ENCODE data around the gene SLC15A3. TPM values are rescaled to one million over a fixed set of nuclear protein-coding genes. Genes with fewer than 3 reads are reported as not detected.

Gene SLC15A3
- total and polyA plus RNA-seq, 2 experiments from 2014 or later, result 14.2 to 15.8 TPM

DNA sequence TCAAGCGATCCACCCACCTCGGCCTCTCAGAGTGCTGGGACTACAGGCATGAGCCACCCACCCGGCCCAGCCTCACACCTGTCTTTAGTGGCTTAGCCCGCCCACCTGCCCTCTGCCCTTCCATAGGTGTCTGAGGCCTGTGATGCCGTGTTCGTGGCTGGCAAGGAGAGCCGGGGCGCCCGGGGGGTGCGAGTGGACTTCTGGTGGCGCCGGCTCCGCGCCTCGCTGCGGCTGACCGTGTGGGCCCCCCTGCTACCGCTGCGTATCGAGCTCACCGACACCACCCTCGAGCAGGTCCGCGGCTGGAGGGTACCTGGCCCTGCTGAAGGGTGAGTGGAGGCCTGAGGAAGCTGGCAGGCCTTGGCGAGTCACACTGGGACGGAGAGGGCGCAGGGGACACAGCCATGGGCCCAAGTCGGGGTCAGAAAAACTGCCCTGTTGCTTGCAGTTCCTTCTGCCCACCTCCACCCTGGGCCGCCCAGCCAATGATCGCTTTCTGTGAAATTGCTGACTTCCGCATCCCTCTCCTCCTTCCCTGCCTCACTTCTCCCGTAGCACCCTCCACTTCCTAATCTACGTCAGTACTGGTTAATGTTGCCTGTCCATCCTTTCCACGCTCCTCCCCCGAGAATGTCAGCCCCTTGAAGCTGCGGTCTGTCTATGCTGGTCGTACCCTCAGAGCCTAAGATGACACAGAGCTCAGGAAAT lies 18.4 kb downstream of the SLC15A3 start:
- no peaks in the 10 kb centered on the region for H3K9me2 ChIP-seq (ENCODE audit: insufficient read depth)
- no peaks in the 10 kb centered on the region for H3K9me3 Mint-ChIP-seq
- H3K36me3 Mint-ChIP-seq (ENCODE audit: low read depth), result peaks cover 42% of the 10 kb centered on the region
- no peak overlapping the region for H2AFZ ChIP-seq
- no peak overlapping the region for H3K4me2 ChIP-seq
- peaks cover 12% of the 10 kb centered on the region; the same call in 2 of the 3 replicates for H3K4me1 Mint-ChIP-seq
- peaks cover 4% of the 10 kb centered on the region; the same call in 1 of the 2 replicates for H4K20me1 ChIP-seq (replicated peaks; ENCODE audit: insufficient read depth)
- no peaks in the 10 kb centered on the region for H3K79me2 ChIP-seq (replicated peaks; ENCODE audit: insufficient read depth)
- no peak for DNase-seq (ENCODE audit: low spot score)
- no peak overlapping the region for H3K4me3 ChIP-seq
- H3K36me3 ChIP-seq (ENCODE audit: insufficient read depth), result 0 out of 2 replicates have a peak, but pooled peaks cover 6% of the 10 kb centered on the region
- H3K27me3 ChIP-seq (ENCODE audit: insufficient read depth), result no peaks in the 10 kb centered on the region
- H3K27me3 Mint-ChIP-seq (ENCODE audit: insufficient read depth, low read depth, poor library complexity), result peaks cover 2% of the 10 kb centered on the region
- H3F3A ChIP-seq (replicated peaks; ENCODE audit: low read depth), result no peaks in the 10 kb centered on the region
- no peak for ATAC-seq
- H3K4me3 Mint-ChIP-seq, result no peak overlapping the region
- no peak overlapping the region for H3K27ac ChIP-seq (ENCODE audit: low read depth)
- H3K27ac Mint-ChIP-seq, result no peak overlapping the region
- TF ChIP-seq, protein P1, sequence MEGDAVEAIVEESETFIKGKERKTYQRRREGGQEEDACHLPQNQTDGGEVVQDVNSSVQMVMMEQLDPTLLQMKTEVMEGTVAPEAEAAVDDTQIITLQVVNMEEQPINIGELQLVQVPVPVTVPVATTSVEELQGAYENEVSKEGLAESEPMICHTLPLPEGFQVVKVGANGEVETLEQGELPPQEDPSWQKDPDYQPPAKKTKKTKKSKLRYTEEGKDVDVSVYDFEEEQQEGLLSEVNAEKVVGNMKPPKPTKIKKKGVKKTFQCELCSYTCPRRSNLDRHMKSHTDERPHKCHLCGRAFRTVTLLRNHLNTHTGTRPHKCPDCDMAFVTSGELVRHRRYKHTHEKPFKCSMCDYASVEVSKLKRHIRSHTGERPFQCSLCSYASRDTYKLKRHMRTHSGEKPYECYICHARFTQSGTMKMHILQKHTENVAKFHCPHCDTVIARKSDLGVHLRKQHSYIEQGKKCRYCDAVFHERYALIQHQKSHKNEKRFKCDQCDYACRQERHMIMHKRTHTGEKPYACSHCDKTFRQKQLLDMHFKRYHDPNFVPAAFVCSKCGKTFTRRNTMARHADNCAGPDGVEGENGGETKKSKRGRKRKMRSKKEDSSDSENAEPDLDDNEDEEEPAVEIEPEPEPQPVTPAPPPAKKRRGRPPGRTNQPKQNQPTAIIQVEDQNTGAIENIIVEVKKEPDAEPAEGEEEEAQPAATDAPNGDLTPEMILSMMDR (conservative IDR thresholded peaks at IDR 0.05; ENCODE audit: low read depth in 2 of 2), result no peak
- no peak for TF ChIP-seq EZH2 (IDR thresholded peaks at IDR 0.05; ENCODE audit: low read depth, unreplicated experiment)
- no peak for TF ChIP-seq JUNB (IDR thresholded peaks at IDR 0.05; ENCODE audit: unreplicated experiment)
- TF ChIP-seq, protein P2, sequence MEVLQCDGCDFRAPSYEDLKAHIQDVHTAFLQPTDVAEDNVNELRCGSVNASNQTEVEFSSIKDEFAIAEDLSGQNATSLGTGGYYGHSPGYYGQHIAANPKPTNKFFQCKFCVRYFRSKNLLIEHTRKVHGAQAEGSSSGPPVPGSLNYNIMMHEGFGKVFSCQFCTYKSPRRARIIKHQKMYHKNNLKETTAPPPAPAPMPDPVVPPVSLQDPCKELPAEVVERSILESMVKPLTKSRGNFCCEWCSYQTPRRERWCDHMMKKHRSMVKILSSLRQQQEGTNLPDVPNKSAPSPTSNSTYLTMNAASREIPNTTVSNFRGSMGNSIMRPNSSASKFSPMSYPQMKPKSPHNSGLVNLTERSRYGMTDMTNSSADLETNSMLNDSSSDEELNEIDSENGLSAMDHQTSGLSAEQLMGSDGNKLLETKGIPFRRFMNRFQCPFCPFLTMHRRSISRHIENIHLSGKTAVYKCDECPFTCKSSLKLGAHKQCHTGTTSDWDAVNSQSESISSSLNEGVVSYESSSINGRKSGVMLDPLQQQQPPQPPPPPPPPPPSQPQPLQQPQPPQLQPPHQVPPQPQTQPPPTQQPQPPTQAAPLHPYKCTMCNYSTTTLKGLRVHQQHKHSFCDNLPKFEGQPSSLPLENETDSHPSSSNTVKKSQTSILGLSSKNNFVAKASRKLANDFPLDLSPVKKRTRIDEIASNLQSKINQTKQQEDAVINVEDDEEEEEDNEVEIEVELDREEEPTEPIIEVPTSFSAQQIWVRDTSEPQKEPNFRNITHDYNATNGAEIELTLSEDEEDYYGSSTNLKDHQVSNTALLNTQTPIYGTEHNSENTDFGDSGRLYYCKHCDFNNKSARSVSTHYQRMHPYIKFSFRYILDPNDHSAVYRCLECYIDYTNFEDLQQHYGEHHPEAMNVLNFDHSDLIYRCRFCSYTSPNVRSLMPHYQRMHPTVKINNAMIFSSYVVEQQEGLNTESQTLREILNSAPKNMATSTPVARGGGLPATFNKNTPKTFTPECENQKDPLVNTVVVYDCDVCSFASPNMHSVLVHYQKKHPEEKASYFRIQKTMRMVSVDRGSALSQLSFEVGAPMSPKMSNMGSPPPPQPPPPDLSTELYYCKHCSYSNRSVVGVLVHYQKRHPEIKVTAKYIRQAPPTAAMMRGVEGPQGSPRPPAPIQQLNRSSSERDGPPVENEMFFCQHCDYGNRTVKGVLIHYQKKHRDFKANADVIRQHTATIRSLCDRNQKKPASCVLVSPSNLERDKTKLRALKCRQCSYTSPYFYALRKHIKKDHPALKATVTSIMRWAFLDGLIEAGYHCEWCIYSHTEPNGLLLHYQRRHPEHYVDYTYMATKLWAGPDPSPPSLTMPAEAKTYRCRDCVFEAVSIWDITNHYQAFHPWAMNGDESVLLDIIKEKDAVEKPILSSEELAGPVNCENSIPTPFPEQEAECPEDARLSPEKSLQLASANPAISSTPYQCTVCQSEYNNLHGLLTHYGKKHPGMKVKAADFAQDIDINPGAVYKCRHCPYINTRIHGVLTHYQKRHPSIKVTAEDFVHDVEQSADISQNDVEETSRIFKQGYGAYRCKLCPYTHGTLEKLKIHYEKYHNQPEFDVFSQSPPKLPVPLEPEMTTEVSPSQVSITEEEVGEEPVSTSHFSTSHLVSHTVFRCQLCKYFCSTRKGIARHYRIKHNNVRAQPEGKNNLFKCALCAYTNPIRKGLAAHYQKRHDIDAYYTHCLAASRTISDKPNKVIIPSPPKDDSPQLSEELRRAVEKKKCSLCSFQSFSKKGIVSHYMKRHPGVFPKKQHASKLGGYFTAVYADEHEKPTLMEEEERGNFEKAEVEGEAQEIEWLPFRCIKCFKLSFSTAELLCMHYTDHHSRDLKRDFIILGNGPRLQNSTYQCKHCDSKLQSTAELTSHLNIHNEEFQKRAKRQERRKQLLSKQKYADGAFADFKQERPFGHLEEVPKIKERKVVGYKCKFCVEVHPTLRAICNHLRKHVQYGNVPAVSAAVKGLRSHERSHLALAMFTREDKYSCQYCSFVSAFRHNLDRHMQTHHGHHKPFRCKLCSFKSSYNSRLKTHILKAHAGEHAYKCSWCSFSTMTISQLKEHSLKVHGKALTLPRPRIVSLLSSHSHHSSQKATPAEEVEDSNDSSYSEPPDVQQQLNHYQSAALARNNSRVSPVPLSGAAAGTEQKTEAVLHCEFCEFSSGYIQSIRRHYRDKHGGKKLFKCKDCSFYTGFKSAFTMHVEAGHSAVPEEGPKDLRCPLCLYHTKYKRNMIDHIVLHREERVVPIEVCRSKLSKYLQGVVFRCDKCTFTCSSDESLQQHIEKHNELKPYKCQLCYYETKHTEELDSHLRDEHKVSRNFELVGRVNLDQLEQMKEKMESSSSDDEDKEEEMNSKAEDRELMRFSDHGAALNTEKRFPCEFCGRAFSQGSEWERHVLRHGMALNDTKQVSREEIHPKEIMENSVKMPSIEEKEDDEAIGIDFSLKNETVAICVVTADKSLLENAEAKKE (CRISPR knock-in tag; IDR thresholded peaks at IDR 0.05), result no peak
- no peak for TF ChIP-seq NANOG (IDR thresholded peaks at IDR 0.05; ENCODE audit: borderline replicate concordance)
- TF ChIP-seq ZNF331 (CRISPR knock-in tag; IDR thresholded peaks at IDR 0.05; ENCODE audit: low read depth), result no peak
- TF ChIP-seq, protein P3, sequence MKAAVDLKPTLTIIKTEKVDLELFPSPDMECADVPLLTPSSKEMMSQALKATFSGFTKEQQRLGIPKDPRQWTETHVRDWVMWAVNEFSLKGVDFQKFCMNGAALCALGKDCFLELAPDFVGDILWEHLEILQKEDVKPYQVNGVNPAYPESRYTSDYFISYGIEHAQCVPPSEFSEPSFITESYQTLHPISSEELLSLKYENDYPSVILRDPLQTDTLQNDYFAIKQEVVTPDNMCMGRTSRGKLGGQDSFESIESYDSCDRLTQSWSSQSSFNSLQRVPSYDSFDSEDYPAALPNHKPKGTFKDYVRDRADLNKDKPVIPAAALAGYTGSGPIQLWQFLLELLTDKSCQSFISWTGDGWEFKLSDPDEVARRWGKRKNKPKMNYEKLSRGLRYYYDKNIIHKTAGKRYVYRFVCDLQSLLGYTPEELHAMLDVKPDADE (IDR thresholded peaks at IDR 0.05), result no peak
- TF ChIP-seq CREB1 (CRISPR knock-in tag; IDR thresholded peaks at IDR 0.05; ENCODE audit: low read depth), result no peak
- TF ChIP-seq, protein P4, sequence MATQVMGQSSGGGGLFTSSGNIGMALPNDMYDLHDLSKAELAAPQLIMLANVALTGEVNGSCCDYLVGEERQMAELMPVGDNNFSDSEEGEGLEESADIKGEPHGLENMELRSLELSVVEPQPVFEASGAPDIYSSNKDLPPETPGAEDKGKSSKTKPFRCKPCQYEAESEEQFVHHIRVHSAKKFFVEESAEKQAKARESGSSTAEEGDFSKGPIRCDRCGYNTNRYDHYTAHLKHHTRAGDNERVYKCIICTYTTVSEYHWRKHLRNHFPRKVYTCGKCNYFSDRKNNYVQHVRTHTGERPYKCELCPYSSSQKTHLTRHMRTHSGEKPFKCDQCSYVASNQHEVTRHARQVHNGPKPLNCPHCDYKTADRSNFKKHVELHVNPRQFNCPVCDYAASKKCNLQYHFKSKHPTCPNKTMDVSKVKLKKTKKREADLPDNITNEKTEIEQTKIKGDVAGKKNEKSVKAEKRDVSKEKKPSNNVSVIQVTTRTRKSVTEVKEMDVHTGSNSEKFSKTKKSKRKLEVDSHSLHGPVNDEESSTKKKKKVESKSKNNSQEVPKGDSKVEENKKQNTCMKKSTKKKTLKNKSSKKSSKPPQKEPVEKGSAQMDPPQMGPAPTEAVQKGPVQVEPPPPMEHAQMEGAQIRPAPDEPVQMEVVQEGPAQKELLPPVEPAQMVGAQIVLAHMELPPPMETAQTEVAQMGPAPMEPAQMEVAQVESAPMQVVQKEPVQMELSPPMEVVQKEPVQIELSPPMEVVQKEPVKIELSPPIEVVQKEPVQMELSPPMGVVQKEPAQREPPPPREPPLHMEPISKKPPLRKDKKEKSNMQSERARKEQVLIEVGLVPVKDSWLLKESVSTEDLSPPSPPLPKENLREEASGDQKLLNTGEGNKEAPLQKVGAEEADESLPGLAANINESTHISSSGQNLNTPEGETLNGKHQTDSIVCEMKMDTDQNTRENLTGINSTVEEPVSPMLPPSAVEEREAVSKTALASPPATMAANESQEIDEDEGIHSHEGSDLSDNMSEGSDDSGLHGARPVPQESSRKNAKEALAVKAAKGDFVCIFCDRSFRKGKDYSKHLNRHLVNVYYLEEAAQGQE (IDR thresholded peaks at IDR 0.05; ENCODE audit: unreplicated experiment), result no peak
- TF ChIP-seq POLR2AphosphoS5 (IDR thresholded peaks at IDR 0.05; ENCODE audit: low read depth), result no peak
- TF ChIP-seq EZH2phosphoT487 (IDR thresholded peaks at IDR 0.05; ENCODE audit: unreplicated experiment), result no peak
- TF ChIP-seq ZNF114 (CRISPR knock-in tag; IDR thresholded peaks at IDR 0.05), result no peak
- TF ChIP-seq STAT1 (IDR thresholded peaks at IDR 0.05; ENCODE audit: unreplicated experiment), result no peak
- H3K4me1 ChIP-seq (ENCODE audit: insufficient read depth), result no peaks in the 10 kb centered on the region
